ENCODE data around the gene FCRLA. TPM values are rescaled to one million over a fixed set of nuclear protein-coding genes. Genes with fewer than 3 reads are reported as not detected.

Gene FCRLA
- total RNA-seq, 4 donors from 2014 or later: 0.85 to 47.0 (median 5.0) TPM; not detected in 1

DNA sequence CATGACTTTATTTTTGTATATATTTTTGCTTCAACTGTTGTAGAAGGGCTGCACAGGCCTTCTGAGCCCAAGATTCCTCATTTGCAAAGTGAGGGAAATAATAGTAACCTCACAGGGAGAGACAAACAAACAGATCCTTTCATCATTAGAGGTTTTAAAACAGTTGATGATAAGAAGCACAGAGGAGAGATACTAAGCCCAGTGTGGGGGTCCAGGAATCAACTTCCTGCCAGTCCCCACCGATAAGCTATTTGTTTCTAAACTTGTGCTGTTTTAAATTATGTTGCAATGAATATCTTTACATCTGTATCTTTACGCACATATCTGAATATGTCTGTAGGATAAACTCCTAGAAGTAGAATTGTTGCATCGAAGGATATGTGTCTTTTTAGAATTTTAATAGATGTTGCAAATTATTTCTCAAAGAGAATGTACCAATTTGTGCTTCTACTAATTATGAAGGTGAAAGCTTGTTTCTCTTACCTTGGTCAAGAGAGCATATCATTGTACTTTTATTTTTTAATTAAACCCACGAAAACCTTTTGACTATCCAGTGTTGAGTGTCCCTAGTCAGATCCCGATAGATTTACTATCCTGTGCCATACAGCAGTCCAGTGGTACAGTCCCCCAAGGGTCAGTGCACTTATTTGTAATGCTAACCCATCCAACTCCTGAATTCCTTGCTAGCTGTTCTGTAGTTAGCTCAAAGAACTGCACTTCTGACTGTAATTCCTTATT is 25.1 kb downstream of the FCRLA start:
- no peaks in the 10 kb centered on the region for H3K36me3 ChIP-seq
- peaks cover 0 to 5% (median 1%) of the 10 kb centered on the region in 4 donors for H3K4me1 ChIP-seq
- H3K4me3 ChIP-seq: no peak overlapping the region
- no peaks in the 10 kb centered on the region for H3K9me3 ChIP-seq
- no peak for DNase-seq
- peaks cover 0 to 3% of the 10 kb centered on the region in 2 donors for H3K27me3 ChIP-seq
- TF ChIP-seq CTCF (IDR thresholded peaks at IDR 0.05): no peak
- no peak for TF ChIP-seq POLR2A (IDR thresholded peaks at IDR 0.05)
- H3K27ac ChIP-seq: no peak overlapping the region

DNA sequence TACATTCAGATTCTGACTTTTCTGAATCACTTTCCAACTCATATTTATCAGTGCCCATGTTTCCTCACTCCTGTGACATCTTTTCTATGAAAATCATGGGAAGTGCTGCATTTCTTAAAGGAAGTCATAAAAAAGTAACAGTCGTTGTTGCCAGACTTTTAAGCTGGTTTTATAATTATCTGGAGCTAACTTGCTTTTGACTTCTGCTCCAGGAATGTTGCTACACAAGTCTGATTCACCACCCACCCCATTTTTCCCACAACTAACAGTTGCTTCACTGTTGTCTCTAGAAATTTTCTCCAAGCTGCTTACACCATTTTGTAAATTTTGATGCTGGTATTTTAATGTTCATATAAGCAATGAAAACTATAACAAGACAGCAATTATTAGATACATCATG is 26.5 kb downstream of the FCRLA start:
- no peak for DNase-seq
- no peak overlapping the region for H3K27ac ChIP-seq
- no peaks in the 10 kb centered on the region for H3K36me3 ChIP-seq
- no peaks in the 10 kb centered on the region for H3K9me3 ChIP-seq
- TF ChIP-seq POLR2A (IDR thresholded peaks at IDR 0.05) (no peak), CTCF (IDR thresholded peaks at IDR 0.05) (no peak)
- H3K4me1 ChIP-seq: no peaks in the 10 kb centered on the region
- no peak overlapping the region for H3K4me3 ChIP-seq
- no peaks in the 10 kb centered on the region for H3K27me3 ChIP-seq

- H3K27ac ChIP-seq: no peak overlapping the region
- peaks cover 0 to 6% (median 2%) of the 10 kb centered on the region in 4 donors for H3K4me1 ChIP-seq
- no peaks in the 10 kb centered on the region for H3K36me3 ChIP-seq
- no peaks in the 10 kb centered on the region for H3K27me3 ChIP-seq
- no peak for DNase-seq
- TF ChIP-seq POLR2A (IDR thresholded peaks at IDR 0.05): no peak
- no peak for TF ChIP-seq CTCF (IDR thresholded peaks at IDR 0.05)
- H3K9me3 ChIP-seq: no peaks in the 10 kb centered on the region
- H3K4me3 ChIP-seq: no peak overlapping the region
These were observed 28.8 kb downstream of the FCRLA start for GRCh38 chr1:161735837-161736236.

DNA sequence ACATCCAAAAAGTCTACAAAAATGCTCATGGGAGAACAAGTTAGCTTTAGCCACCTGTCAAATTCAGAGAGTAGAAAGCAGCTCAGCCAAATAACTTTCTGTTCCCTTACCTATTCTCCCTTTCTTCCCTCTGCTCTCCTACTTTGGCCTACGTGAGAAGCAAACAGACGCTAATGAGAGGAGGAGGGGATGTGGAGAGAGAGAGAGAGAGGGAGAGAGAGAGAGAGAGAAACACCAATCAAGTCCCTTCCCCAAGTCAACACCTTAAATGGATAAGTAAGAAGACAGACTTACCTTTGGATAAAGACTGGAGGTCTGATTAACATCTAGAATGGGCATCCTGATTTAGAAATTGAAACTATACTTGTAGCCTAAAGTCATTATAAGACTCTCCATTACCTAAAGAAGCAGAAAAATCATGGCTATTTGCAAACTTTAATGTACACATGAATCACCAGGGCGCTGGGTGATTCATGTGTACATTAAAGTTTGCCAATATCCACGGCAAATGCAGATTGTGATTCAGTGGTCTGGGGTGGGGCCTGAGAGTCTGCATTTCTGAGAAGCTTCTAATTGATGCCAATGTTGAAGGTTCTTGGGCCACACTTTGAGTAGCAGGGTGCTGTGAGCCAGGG is 29.4 kb downstream of the FCRLA start:
- DNase-seq: no peak
- TF ChIP-seq POLR2A (IDR thresholded peaks at IDR 0.05): no peak
- no peak for TF ChIP-seq CTCF (IDR thresholded peaks at IDR 0.05)
- peaks cover 0 to 6% (median 2%) of the 10 kb centered on the region in 4 donors for H3K4me1 ChIP-seq

GRCh38 chr1:161737625-161738024 is 30.6 kb downstream of the FCRLA start:
- no peak for TF ChIP-seq POLR2A (IDR thresholded peaks at IDR 0.05)
- TF ChIP-seq CTCF (IDR thresholded peaks at IDR 0.05): no peak
- no peak for DNase-seq
- Histone ChIP-seq H3K27me3 (no peaks in the 10 kb centered on the region), H3K4me1 (peaks cover 0 to 6% (median 2%) of the 10 kb centered on the region in 4 donors), H3K27ac (no peak overlapping the region), H3K36me3 (no peaks in the 10 kb centered on the region), H3K9me3 (no peaks in the 10 kb centered on the region), H3K4me3 (no peak overlapping the region)

More for the DNA sequence above, 29.4 kb downstream of the FCRLA start:
- Histone ChIP-seq H3K27me3 (no peaks in the 10 kb centered on the region), H3K36me3 (no peaks in the 10 kb centered on the region), H3K9me3 (no peaks in the 10 kb centered on the region), H3K27ac (no peak overlapping the region), H3K4me3 (no peak overlapping the region)

Measured in Peyer's patch (tissue), 4 donors.